Mammary epithelial cell (primary cell): Measurements from ENCODE around the gene STIM1.

Experiments
- CTCF ChIP-seq, 2 donors: IDR thresholded peaks in 1 of 2; conservative IDR thresholded peaks in 1 of 2; 2 replicates each; pipeline ENCODE4 v1.5.1; 2011 to 2012; ENCODE audit warnings: inconsistent platforms in 2 of 2, low read length in 2 of 2, mild to moderate bottlenecking in 2 of 2, control low read depth in 1 of 2, low read depth in 1 of 2; ENCODE audit not compliant: insufficient read depth in 1 of 2; ENCODE audit errors: extremely low read depth in 1 of 2
- EZH2 ChIP-seq: IDR thresholded peaks from 2 replicates; pipeline ENCODE4 v1.6.1; 2012; ENCODE audit warnings: low read length, inconsistent platforms, borderline replicate concordance

- TF ChIP-seq CTCF (conservative IDR thresholded peaks at IDR 0.05 in 1 of 2, IDR thresholded peaks at IDR 0.05 in 1 of 2; ENCODE audit: extremely low read depth in 1 of 2, insufficient read depth in 1 of 2, low read depth in 1 of 2, low read length in 2 of 2) (no peak), EZH2 (no peak)
Observed at GRCh38 chr11:3906166-3906565, 50.7 kb downstream of the STIM1 start.
